IMR-90 (cell line): ENCODE results near the gene DAZL. TPM values are rescaled to one million over a fixed set of nuclear protein-coding genes. Genes with fewer than 3 reads are reported as not detected.

Experiments
- ATAC-seq: fragments of 200-7000 bp; cut with Tn5 transposase; 2 replicates; pipeline ENCODE4 v1.9.1; 2020; ENCODE audit warnings: low read depth, mild to moderate bottlenecking, moderate library complexity
- BruUV-seq: library from RNA; stranded (reverse); fragments of 400-500 nt; replicated peaks from 2 replicates; lab custom pipeline; 2021; lab: Mats Ljungman, UMichigan
- CTCF ChIA-PET: fragments of 300-600 bp; formaldehyde crosslinking; extraction: SDS; loops from one replicate; lab custom pipeline; 2021; ENCODE audit warnings: antibody characterized with exemption; lab: Yijun Ruan, JAX
- POLR2A ChIA-PET: fragments of 300-600 bp; sonication (Branson Sonifier 250); formaldehyde crosslinking; loops from one replicate; lab custom pipeline; 2022; ENCODE audit warnings: antibody characterized with exemption; ENCODE audit not compliant: unreplicated experiment; lab: Charles Lee
- DNase-seq: peaks from one replicate; pipeline ENCODE4 v3.0.0; 2013
- H2AFZ ChIP-seq: replicated peaks from 2 replicates; pipeline ENCODE3; 2013; ENCODE audit warnings: low read length, mild to moderate bottlenecking; ENCODE audit not compliant: poor library complexity
- H2AK5ac ChIP-seq: 2 replicates; pipeline ENCODE4 v1.6.1; 2013; ENCODE audit warnings: low read depth, low read length, inconsistent platforms
- H2AK9ac ChIP-seq: replicated peaks from 2 replicates; pipeline ENCODE3; 2013; ENCODE audit warnings: mild to moderate bottlenecking, low read depth, low read length, moderate library complexity; ENCODE audit not compliant: poor library complexity
- H2BK120ac ChIP-seq: 2 replicates; pipeline ENCODE4 v1.6.1; 2013; ENCODE audit warnings: low read depth, low read length, inconsistent platforms
- H2BK15ac ChIP-seq: 3 replicates; pipeline ENCODE4 v1.6.1; 2013; ENCODE audit warnings: low read depth, low read length, inconsistent platforms
- H2BK20ac ChIP-seq: 2 replicates; pipeline ENCODE4 v1.6.1; 2013; ENCODE audit warnings: low read depth, mild to moderate bottlenecking, inconsistent platforms, low read length, moderate library complexity
- H2BK5ac ChIP-seq: 2 replicates; pipeline ENCODE4 v1.6.1; 2013; ENCODE audit warnings: mild to moderate bottlenecking, low read depth, low read length, inconsistent platforms; ENCODE audit not compliant: poor library complexity, severe bottlenecking
- H3K14ac ChIP-seq: replicated peaks from 2 replicates; pipeline ENCODE4 v1.6.1; 2013; ENCODE audit warnings: low read depth, low read length, inconsistent platforms
- H3K18ac ChIP-seq: 2 replicates; pipeline ENCODE4 v1.6.1; 2013; ENCODE audit warnings: low read depth, low read length, control low read depth
- H3K23ac ChIP-seq: 2 replicates; pipeline ENCODE4 v1.6.1; 2013; ENCODE audit warnings: low read depth, low read length, inconsistent platforms
- H3K27ac ChIP-seq: 2 replicates; pipeline ENCODE4 v1.5.1; 2013; ENCODE audit warnings: mild to moderate bottlenecking, control low read depth, low read length; ENCODE audit not compliant: insufficient read depth
- H3K27me3 ChIP-seq: 2 replicates; pipeline ENCODE4 v1.6.1; 2013; ENCODE audit warnings: low read length; ENCODE audit not compliant: control insufficient read depth, insufficient read depth
- H3K36me3 ChIP-seq: 2 replicates; pipeline ENCODE4 v1.6.1; 2013; ENCODE audit warnings: low read length, mixed read lengths; ENCODE audit not compliant: control insufficient read depth, insufficient read depth
- H3K4ac ChIP-seq: 2 replicates; pipeline ENCODE4 v1.6.1; 2013; ENCODE audit warnings: low read depth, low read length, inconsistent platforms
- H3K4me1 ChIP-seq: 2 replicates; pipeline ENCODE4 v1.6.1; 2013; ENCODE audit warnings: low read length, mixed read lengths; ENCODE audit not compliant: control insufficient read depth, insufficient read depth
- H3K4me2 ChIP-seq: 2 replicates; pipeline ENCODE4 v1.6.1; 2013; ENCODE audit warnings: low read depth, mild to moderate bottlenecking, control low read depth, low read length, moderate library complexity
- H3K4me3 ChIP-seq: 2 replicates; pipeline ENCODE4 v1.5.1; 2013; ENCODE audit warnings: low read depth, mild to moderate bottlenecking, control low read depth, low read length, moderate library complexity; ENCODE audit not compliant: insufficient read depth
- H3K56ac ChIP-seq: 2 replicates; pipeline ENCODE4 v1.6.1; 2013; ENCODE audit warnings: low read length, inconsistent platforms; ENCODE audit not compliant: insufficient read depth; ENCODE audit errors: extremely low read depth
- H3K79me1 ChIP-seq, 2 experiments: 2 replicates each; pipeline ENCODE4 v1.6.1; 2013; ENCODE audit warnings: low read length in 2 of 2, inconsistent platforms in 1 of 2, low read depth in 1 of 2
- H3K9ac ChIP-seq: 2 replicates; pipeline ENCODE4 v1.6.1; 2013; ENCODE audit warnings: low read depth, low read length, control low read depth
- H3K9me1 ChIP-seq: 2 replicates; pipeline ENCODE4 v1.6.1; 2013; ENCODE audit warnings: low read length, inconsistent platforms; ENCODE audit not compliant: insufficient read depth
- H3K9me3 ChIP-seq: 2 replicates; pipeline ENCODE4 v1.6.1; 2013; ENCODE audit warnings: low read length; ENCODE audit not compliant: control insufficient read depth, insufficient read depth
- H4K20me1 ChIP-seq: 2 replicates; pipeline ENCODE4 v1.6.1; 2013; ENCODE audit warnings: low read length, inconsistent platforms; ENCODE audit not compliant: insufficient read depth
- H4K5ac ChIP-seq: 2 replicates; pipeline ENCODE4 v1.6.1; 2013; ENCODE audit warnings: mild to moderate bottlenecking, low read depth, low read length, control low read depth
- H4K8ac ChIP-seq, 2 experiments: 2 replicates each; pipeline ENCODE4 v1.6.1; 2013; ENCODE audit warnings: low read depth in 2 of 2, low read length in 2 of 2, control low read depth in 1 of 2, inconsistent platforms in 1 of 2
- H4K91ac ChIP-seq: 2 replicates; pipeline ENCODE4 v1.6.1; 2013; ENCODE audit warnings: low read depth, low read length, inconsistent platforms; ENCODE audit not compliant: insufficient read depth
- BHLHE40 ChIP-seq: fragments of 150-350 bp; IDR thresholded peaks from 2 replicates; pipeline ENCODE4 v1.6.1; 2016; ENCODE audit warnings: mild to moderate bottlenecking, low read depth, low read length
- CEBPB ChIP-seq: IDR thresholded peaks from 2 replicates; pipeline ENCODE4 v1.6.1; 2012; ENCODE audit warnings: low read depth, low read length, improper control_type of control experiment
- CHD1 ChIP-seq: IDR thresholded peaks from 2 replicates; pipeline ENCODE4 v1.6.1; 2012; ENCODE audit warnings: low read depth, low read length, improper control_type of control experiment
- ELK1 ChIP-seq: fragments of 150-350 bp; IDR thresholded peaks from 2 replicates; pipeline ENCODE4 v1.6.1; 2016; ENCODE audit warnings: low read depth, mild to moderate bottlenecking, low read length, moderate library complexity, borderline replicate concordance
- FOS ChIP-seq: fragments of 150-350 bp; IDR thresholded peaks from 2 replicates; pipeline ENCODE4 v1.6.1; 2016; ENCODE audit warnings: low read depth, low read length
- MAFK ChIP-seq: IDR thresholded peaks from 2 replicates; pipeline ENCODE4 v1.6.1; 2012; ENCODE audit warnings: low read depth, low read length, improper control_type of control experiment
- MAZ ChIP-seq: IDR thresholded peaks from 2 replicates; pipeline ENCODE4 v1.6.1; 2012; ENCODE audit warnings: low read depth, mild to moderate bottlenecking, low read length, improper control_type of control experiment, moderate library complexity, borderline replicate concordance
- MXI1 ChIP-seq: IDR thresholded peaks from 2 replicates; pipeline ENCODE4 v1.6.1; 2012; ENCODE audit warnings: low read depth, mild to moderate bottlenecking, low read length, moderate library complexity, borderline replicate concordance
- NFE2L2 ChIP-seq: fragments of 150-350 bp; IDR thresholded peaks from 2 replicates; pipeline ENCODE4 v1.6.1; 2016; ENCODE audit warnings: low read depth, mild to moderate bottlenecking, low read length
- POLR2A ChIP-seq: IDR thresholded peaks from 2 replicates; pipeline ENCODE4 v1.6.1; 2012; ENCODE audit warnings: mild to moderate bottlenecking, low read depth, low read length
- RAD21 ChIP-seq: IDR thresholded peaks from 2 replicates; pipeline ENCODE4 v1.6.1; 2012; ENCODE audit warnings: low read length, improper control_type of control experiment
- RCOR1 ChIP-seq: IDR thresholded peaks from 2 replicates; pipeline ENCODE4 v1.6.1; 2012; ENCODE audit warnings: mild to moderate bottlenecking, low read length, improper control_type of control experiment; ENCODE audit not compliant: insufficient replicate concordance
- SMC3 ChIP-seq: fragments of 150-350 bp; IDR thresholded peaks from 2 replicates; pipeline ENCODE4 v1.6.1; 2016; ENCODE audit warnings: low read depth, mild to moderate bottlenecking, antibody characterized with exemption, low read length, moderate library complexity
- WGBS, 2 experiments: methylation state at CpG; one replicate each; pipeline versions ENCODE4 v1.1.5 to v1.1.7; 2013; ENCODE audit warnings: missing lambda C conversion rate in 2 of 2; ENCODE audit not compliant: insufficient read length in 1 of 2; ENCODE audit errors: extremely low coverage in 2 of 2; 5-methylcytosine and 5-hydroxymethylcytosine counted together
- dilution Hi-C: fragments of 300-500 bp; cut with HindIII; formaldehyde crosslinking; loops from one replicate; pipeline ENCODE4 v1.14.3; 2018; ENCODE audit warnings: low sequenced_read_pairs; ENCODE audit not compliant: unreplicated experiment
- in situ Hi-C: fragments of 300-500 bp; cut with MboI; formaldehyde crosslinking; loops from 3 replicates; pipeline ENCODE4 v1.14.3; 2019; ENCODE audit warnings: low sequenced_read_pairs, inconsistent platforms, mixed read lengths
- intact Hi-C: fragments of 100-400 bp; cut with micrococcal nuclease; formaldehyde crosslinking; loops from 2 replicates; pipeline ENCODE4 v1.10.0; 2022
- polyA plus RNA-seq, 3 experiments: library from polyadenylated mRNA; depleted of rRNA; stranded (reverse); fragments of >200 nt; gene quantifications; 2 replicates each; pipeline ENCODE4 v1.2.3, GENCODE V29; 2012; ENCODE audit warnings: low replicate concordance in 1 of 3
- total RNA-seq: library from RNA; depleted of rRNA; stranded (reverse); fragments of >200 nt; gene quantifications from 2 replicates; pipeline ENCODE4 v1.2.3, GENCODE V29; 2012
- TF ChIP-seq, protein P1 (sequence below): conservative IDR thresholded peaks from 2 replicates; pipeline ENCODE4 v1.5.1; 2012; ENCODE audit warnings: mild to moderate bottlenecking, low read depth, low read length, improper control_type of control experiment
- TF ChIP-seq, protein P2 (sequence below): fragments of 150-350 bp; IDR thresholded peaks from 2 replicates; pipeline ENCODE4 v1.6.1; 2017; ENCODE audit warnings: mild to moderate bottlenecking, antibody characterized with exemption, low read length, low read depth

DAZL gene
- total and polyA plus RNA-seq, 2 of the 4 experiments (the other 2 are of a cell fraction): not detected

- H4K20me1 ChIP-seq: no peaks in the 10 kb centered on the region
- H3K27me3 ChIP-seq: peaks cover 23% of the 10 kb centered on the region
- no peak overlapping the region for H2BK15ac ChIP-seq
- H3K56ac ChIP-seq: no peak overlapping the region
- no peaks in the 10 kb centered on the region for H3K79me1 ChIP-seq
- ATAC-seq (no peak), DNase-seq (no peak)
- dilution Hi-C loops: no loop called here
- H3K14ac ChIP-seq: no peak overlapping the region
- H2AK5ac ChIP-seq: no peak overlapping the region
- no CpG with 5 or more reads among the region's 4 CpGs for WGBS, 2 experiments
- intact Hi-C loops: no loop called here
- H3K18ac ChIP-seq: no peak overlapping the region
- H3K9me3 ChIP-seq: no peaks in the 10 kb centered on the region
- H3K9ac ChIP-seq: no peak overlapping the region
- no peak overlapping the region for H3K4me3 ChIP-seq
- no peak overlapping the region for H2BK5ac ChIP-seq
- no peak overlapping the region for H2BK20ac ChIP-seq
- in situ Hi-C loops: no loop called here
- H3K4me2 ChIP-seq: no peak overlapping the region
- H2BK120ac ChIP-seq: no peak overlapping the region
- no peak overlapping the region for H4K8ac ChIP-seq
- TF ChIP-seq ELK1 (no peak), RAD21 (no peak), NFE2L2 (no peak), BHLHE40 (no peak), MAFK (no peak), MAZ (no peak), POLR2A (no peak), SMC3 (no peak), FOS (no peak), CHD1 (no peak), RCOR1 (no peak), MXI1 (no peak), CEBPB (no peak)
- TF ChIP-seq, protein P1, sequence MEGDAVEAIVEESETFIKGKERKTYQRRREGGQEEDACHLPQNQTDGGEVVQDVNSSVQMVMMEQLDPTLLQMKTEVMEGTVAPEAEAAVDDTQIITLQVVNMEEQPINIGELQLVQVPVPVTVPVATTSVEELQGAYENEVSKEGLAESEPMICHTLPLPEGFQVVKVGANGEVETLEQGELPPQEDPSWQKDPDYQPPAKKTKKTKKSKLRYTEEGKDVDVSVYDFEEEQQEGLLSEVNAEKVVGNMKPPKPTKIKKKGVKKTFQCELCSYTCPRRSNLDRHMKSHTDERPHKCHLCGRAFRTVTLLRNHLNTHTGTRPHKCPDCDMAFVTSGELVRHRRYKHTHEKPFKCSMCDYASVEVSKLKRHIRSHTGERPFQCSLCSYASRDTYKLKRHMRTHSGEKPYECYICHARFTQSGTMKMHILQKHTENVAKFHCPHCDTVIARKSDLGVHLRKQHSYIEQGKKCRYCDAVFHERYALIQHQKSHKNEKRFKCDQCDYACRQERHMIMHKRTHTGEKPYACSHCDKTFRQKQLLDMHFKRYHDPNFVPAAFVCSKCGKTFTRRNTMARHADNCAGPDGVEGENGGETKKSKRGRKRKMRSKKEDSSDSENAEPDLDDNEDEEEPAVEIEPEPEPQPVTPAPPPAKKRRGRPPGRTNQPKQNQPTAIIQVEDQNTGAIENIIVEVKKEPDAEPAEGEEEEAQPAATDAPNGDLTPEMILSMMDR: no peak
- TF ChIP-seq, protein P2, sequence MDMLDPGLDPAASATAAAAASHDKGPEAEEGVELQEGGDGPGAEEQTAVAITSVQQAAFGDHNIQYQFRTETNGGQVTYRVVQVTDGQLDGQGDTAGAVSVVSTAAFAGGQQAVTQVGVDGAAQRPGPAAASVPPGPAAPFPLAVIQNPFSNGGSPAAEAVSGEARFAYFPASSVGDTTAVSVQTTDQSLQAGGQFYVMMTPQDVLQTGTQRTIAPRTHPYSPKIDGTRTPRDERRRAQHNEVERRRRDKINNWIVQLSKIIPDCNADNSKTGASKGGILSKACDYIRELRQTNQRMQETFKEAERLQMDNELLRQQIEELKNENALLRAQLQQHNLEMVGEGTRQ: no peak
- no peak overlapping the region for H4K5ac ChIP-seq
- H3K27ac ChIP-seq: no peak overlapping the region
- H2AFZ ChIP-seq: no peak overlapping the region
- no TSS peak for BruUV-seq
- no peaks in the 10 kb centered on the region for H3K36me3 ChIP-seq
- H2AK9ac ChIP-seq: no peak overlapping the region
- no peak overlapping the region for H3K4ac ChIP-seq
- no peak overlapping the region for H4K91ac ChIP-seq
- POLR2A ChIA-PET: interaction anchor here (0.5 kb wide), 1 partner anchor 122 kb away, joined by 3 read pairs; no protein-coding TSS in a partner anchor
- H3K23ac ChIP-seq: no peak overlapping the region
- CTCF ChIA-PET: no interaction called here
- H3K9me1 ChIP-seq: no peaks in the 10 kb centered on the region
- no peaks in the 10 kb centered on the region for H3K4me1 ChIP-seq
These were observed 35.1 kb downstream of the DAZL start for GRCh38 chr3:16570113-16570512.
